Stomach (tissue), 4 donors: Measurements from ENCODE around the gene GRAP.

Source experiments
- CTCF ChIP-seq, 7 experiments: fragments of 450-650 bp in 4 of 7; fragments of 200-600 bp in 3 of 7; sonication (generic) in 3 of 7; IDR thresholded peaks; one replicate each; pipeline ENCODE4 v1.5.1; 2016 to 2019; ENCODE audit warnings: antibody characterized with exemption in 7 of 7, control low read depth in 2 of 7, mild to moderate bottlenecking in 1 of 7
- POLR2AphosphoS5 ChIP-seq, 3 donors: sonication (generic); formaldehyde crosslinking; IDR thresholded peaks; one replicate each; pipeline ENCODE4 v1.6.1; 2016; ENCODE audit warnings: antibody characterized with exemption in 3 of 3

- TF ChIP-seq CTCF (IDR thresholded peaks at IDR 0.05): no peak
- TF ChIP-seq POLR2AphosphoS5 (IDR thresholded peaks at IDR 0.05): no peak
Observed at GRCh38 chr17:19024101-19025078, 22.4 kb downstream of the GRAP start.
